HL-60 (cell line): Measurements from ENCODE around the gene CCDC186.

ENCODE experiments used
- DNase-seq, 2 experiments: peaks; one replicate each; pipeline ENCODE4 v3.0.0-alpha.2; 2010 to 2020; ENCODE audit warnings: low read depth in 1 of 2, low spot score in 1 of 2
- H3K27ac ChIP-seq: fragments of 250-450 bp; sonication (Bioruptor Pico); replicated peaks from 2 replicates; pipeline ENCODE4 v1.5.1; 2020; ENCODE audit warnings: mild to moderate bottlenecking, moderate library complexity
- H3K27me3 ChIP-seq: fragments of 250-450 bp; sonication (Bioruptor Pico); 2 replicates; pipeline ENCODE4 v1.5.1; 2021; ENCODE audit warnings: mild to moderate bottlenecking, moderate library complexity; ENCODE audit not compliant: insufficient read depth, poor library complexity, severe bottlenecking
- H3K4me3 ChIP-seq: replicated peaks from 2 replicates; pipeline ENCODE4 v1.5.1; 2011; ENCODE audit warnings: mild to moderate bottlenecking, control low read depth, low read length; ENCODE audit not compliant: insufficient read depth
- GABPA ChIP-seq: IDR thresholded peaks from 2 replicates; pipeline ENCODE4 v1.6.1; 2012; ENCODE audit warnings: low read depth
- POLR2AphosphoS5 ChIP-seq: IDR thresholded peaks from 2 replicates; pipeline ENCODE4 v1.6.1; 2012; ENCODE audit warnings: low read depth
- SPI1 ChIP-seq: IDR thresholded peaks from 2 replicates; pipeline ENCODE4 v1.6.1; 2012; ENCODE audit warnings: low read depth, mild to moderate bottlenecking, borderline replicate concordance
- TF ChIP-seq, protein P1 (sequence below): IDR thresholded peaks from 2 replicates; pipeline ENCODE4 v1.6.1; 2012; ENCODE audit warnings: low read depth; ENCODE audit not compliant: insufficient replicate concordance
- TF ChIP-seq, protein P2 (sequence below): IDR thresholded peaks from one replicate; pipeline ENCODE4 v1.5.1; 2011; ENCODE audit warnings: low read length, control low read depth, inconsistent platforms; ENCODE audit not compliant: insufficient read depth

CCDC186 gene

DNA sequence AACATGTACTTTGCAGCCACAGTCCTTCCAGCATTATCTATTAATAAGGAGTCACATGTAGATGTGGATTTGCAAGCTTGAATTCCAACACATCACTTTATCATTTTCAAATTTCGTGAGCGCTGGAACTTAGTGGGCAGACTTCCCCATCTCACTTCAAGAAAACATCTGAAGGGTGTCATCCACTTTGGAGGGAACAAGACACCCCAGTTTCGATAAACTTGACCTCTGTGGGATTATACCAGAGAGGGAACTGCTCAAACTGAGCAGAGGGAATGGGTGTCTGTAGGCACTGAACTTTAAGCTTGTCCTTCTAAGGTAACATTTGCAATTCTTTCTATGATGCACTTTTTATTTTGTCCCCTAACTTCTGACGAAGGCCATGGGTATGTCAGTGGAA is 102.8 kb downstream of the CCDC186 start:
- no peak overlapping the region for H3K4me3 ChIP-seq
- H3K27me3 ChIP-seq: no peaks in the 10 kb centered on the region
- no peak for DNase-seq
- TF ChIP-seq GABPA: no peak
- no peak for TF ChIP-seq SPI1
- TF ChIP-seq, protein P1, sequence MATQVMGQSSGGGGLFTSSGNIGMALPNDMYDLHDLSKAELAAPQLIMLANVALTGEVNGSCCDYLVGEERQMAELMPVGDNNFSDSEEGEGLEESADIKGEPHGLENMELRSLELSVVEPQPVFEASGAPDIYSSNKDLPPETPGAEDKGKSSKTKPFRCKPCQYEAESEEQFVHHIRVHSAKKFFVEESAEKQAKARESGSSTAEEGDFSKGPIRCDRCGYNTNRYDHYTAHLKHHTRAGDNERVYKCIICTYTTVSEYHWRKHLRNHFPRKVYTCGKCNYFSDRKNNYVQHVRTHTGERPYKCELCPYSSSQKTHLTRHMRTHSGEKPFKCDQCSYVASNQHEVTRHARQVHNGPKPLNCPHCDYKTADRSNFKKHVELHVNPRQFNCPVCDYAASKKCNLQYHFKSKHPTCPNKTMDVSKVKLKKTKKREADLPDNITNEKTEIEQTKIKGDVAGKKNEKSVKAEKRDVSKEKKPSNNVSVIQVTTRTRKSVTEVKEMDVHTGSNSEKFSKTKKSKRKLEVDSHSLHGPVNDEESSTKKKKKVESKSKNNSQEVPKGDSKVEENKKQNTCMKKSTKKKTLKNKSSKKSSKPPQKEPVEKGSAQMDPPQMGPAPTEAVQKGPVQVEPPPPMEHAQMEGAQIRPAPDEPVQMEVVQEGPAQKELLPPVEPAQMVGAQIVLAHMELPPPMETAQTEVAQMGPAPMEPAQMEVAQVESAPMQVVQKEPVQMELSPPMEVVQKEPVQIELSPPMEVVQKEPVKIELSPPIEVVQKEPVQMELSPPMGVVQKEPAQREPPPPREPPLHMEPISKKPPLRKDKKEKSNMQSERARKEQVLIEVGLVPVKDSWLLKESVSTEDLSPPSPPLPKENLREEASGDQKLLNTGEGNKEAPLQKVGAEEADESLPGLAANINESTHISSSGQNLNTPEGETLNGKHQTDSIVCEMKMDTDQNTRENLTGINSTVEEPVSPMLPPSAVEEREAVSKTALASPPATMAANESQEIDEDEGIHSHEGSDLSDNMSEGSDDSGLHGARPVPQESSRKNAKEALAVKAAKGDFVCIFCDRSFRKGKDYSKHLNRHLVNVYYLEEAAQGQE: no peak
- TF ChIP-seq, protein P2, sequence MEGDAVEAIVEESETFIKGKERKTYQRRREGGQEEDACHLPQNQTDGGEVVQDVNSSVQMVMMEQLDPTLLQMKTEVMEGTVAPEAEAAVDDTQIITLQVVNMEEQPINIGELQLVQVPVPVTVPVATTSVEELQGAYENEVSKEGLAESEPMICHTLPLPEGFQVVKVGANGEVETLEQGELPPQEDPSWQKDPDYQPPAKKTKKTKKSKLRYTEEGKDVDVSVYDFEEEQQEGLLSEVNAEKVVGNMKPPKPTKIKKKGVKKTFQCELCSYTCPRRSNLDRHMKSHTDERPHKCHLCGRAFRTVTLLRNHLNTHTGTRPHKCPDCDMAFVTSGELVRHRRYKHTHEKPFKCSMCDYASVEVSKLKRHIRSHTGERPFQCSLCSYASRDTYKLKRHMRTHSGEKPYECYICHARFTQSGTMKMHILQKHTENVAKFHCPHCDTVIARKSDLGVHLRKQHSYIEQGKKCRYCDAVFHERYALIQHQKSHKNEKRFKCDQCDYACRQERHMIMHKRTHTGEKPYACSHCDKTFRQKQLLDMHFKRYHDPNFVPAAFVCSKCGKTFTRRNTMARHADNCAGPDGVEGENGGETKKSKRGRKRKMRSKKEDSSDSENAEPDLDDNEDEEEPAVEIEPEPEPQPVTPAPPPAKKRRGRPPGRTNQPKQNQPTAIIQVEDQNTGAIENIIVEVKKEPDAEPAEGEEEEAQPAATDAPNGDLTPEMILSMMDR: no peak
- TF ChIP-seq POLR2AphosphoS5: no peak
- H3K27ac ChIP-seq: no peak overlapping the region
